NCI-H82 treated with DMSO at 0.1 percent for 48 hours (cell line): ENCODE results near the gene EEF1A2.

ENCODE experiments used
- DNase-seq: peaks from one replicate; lab custom pipeline; 2025; ENCODE audit not compliant: unreplicated experiment; lab: John Stamatoyannopoulos, UW

EEF1A2 gene

DNA sequence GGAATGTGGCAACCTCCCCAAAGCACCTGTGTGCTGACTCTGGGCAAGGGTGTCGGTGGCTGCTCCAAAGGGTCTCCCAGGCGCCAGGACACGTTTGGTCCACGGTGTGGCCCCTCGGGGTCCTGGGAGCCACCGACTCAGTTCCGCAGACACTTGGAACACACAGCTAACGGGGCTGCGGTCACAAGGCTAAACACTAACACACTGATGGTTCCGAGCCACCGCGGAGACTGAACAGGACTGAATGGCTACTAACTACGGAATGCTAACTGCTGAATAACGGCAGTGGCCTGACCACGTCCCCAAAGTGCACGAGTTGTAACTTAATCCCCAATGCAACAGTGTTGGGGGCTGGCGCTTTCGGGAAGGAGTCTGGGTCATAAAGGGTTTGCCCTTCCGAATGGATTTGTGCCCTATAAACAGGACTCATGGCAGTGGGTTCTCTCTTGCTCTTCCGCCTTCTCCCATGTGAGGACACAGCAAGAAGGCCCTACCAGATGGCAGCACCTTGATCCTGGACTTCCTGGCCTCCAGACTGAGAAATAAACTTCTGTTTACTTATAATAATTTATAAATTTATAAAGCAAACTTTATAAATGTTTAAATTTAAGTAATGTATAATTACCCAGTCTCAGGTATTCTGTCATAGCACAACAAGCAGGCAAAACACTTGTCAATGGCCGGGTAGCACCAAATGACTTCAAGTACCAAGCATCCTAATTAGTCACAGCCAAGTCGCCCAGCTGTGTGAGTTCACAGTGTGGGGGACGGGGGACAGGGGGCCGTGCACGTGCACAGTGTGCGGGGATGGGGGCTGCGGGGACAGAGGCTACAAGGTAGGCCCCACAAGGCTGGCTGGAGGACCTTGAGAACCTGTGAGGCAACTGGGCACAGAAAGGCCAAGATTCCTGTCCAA lies 2.3 kb upstream of the EEF1A2 start:
- no peak for DNase-seq

DNA sequence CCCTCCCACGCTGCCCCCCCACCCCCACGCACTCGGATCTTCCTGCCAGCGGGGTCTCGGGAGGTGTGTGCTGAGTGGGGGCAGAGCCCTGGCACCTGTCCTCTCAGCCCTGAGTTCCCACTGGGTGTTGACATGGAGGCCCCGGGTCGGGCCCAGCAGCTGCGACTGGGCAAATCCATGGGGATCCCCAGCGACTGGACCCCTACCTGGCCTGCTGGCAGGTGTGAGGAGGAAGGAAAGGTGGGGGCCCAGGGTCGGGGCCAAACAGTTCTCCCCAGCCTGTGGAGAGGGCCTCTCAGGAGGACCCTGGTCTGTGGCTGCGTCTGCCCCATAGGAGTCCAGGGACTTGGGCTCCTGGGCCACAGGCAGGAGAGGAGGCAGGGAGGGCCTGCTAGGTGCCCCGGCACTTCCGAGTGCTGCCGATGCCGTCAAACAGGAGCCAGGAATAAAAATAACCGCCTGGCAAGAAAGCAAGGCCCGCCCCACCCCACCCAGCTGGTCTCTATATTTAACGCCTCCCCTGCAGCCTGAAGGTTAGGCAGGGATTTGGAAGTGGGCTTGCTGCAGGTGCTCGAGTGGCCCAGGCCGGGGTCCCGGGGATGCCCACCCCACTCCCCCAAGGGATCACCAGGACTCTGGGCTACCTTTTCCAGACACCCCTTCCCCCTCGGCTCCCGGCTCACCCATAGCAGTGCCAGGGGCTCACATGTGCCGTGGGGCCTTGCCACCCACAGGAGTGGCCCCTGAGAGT lies 1.4 kb upstream of the EEF1A2 start:
- no peak for DNase-seq

DNA sequence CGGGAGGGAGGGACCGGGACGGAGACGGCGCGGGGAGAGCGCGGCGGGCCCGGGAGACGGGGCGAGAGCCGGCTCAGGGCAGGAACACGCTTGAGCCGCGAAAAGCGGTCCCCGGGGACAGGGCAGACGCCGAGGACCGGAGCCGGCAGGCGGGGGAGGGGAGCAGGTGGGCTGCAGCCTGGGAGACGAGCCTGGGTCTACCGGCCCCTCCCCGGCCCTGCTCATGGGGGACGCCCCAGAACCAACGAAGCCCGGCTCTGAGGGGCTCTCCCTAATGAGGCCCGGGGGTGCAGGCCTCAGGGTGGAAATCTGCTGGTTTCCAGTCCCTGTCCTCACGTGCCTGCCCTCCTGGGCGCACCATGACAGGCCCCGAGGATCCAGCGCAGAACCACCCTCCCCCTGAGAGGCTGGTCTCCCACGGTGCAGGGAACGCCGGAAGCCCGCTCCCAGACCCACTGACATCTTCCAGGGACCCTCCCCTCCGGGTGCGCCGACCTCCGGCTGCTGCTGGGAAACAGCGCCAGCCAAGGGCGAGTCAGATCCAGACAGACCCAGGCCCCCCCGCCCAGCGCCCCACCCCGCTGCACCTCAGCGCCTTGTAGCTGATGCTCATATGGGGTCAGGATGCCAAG lies 571 bp upstream of the EEF1A2 start:
- no peak for DNase-seq

DNA sequence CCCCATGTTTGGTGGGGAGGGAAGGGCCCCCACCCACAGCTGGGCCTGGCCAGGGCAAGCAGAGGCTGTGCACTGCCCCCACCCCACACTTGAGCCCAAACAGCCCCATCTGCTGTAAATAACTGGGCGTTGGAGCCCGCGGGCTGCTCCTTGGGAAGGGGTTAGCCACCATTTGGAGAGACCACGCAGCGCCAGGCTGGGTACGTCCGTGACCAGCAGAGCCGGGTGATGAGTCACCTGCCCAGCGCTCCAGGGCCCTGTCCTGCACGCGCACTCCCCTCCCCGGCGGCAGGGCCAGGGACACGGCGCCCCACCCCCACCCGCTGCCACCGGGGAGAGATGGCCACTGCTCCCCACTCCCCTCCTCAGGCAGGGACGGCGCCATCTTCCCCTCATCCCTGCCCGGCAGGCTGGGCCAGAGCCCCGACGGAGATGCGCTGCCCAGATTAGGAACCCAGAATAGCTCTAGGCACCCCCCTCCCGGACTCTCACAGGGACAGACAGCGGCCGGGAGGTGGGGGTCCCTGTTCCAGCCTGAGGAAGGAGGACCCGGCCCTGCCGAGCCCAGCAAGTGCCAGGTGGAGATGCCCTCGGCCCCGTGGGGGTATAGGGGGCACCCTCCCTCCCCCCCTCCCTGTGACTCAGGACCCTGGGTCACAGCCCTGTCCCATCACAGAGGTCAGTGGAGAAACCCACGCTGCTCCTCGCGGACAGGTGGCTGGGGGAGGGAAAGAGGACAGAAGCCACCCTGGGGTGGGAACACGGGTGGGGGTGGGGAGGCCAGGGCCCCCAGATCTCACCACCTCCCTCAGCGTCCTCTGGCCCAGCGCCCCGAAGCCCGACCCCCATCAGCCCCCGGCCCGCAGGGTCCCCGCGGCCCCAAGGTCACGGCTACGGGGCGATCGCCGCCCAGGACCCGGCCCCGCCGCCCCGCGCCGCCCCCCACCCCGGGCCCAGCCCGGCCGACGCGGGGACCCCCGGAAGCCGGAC lies 642 bp downstream of the EEF1A2 start:
- DNase-seq = no peak

DNA sequence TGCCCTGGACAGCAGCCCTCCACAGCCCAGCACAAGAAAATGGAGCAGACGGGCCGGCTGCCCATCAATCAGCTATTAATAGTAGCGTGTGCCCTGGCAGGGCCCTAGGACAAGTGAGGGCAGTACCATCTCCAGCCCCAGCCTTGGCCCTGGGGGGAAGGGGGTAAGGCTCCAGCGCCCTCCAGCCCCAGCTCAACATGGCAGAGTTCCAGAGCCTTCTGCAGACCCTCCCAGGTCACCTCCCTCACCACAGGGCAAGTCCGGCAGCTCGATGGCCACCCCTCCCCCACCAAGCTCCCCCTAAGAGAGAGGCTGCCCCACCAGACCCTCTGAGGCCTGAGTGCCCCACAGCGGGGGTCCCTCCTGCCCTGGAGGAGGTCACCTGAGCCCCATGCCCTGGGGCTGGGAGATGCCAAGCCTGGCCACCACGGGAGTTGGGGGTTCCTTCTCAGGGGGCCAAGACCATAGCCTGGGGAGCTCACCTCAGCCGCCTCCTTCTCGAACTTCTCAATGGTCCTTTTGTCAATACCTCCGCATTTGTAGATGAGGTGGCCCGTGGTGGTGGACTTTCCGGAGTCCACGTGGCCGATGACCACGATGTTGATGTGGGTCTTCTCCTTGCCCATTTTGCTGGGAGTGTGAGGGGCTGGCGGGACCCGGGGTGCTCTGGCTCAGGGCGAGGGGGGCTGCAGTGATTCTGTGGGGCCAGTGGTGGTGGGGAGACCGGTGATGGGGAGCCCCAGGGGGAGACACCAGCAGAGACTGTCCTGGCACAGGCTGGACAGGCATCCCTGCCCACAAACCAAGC lies 1.5 kb downstream of the EEF1A2 start:
- no peak for DNase-seq

DNA sequence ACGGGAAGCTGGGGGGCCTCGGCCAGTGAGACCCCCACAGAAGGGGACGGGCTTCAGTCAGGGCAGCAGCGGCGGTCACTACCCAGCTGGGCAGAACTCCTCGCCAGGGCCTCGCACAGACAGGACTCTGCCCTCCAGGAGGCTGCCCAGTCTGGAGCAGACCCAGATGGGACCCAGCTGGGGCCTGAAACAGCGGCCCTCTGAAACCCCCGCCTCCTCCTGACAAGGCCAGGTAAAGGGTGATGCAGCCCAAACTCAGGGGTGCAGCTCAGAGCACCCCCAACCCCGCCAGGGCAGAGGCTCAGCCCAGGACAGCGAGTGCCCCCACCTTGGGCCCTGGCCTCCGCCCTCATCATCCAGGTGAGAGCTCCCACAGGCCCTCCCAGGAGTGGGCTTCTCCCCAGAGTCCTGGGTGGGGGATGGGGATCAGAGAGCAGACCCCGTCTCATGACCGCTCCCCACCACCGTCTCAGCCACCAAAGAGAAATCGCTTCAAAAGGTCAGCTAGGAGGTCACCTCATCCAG lies 2.2 kb downstream of the EEF1A2 start:
- DNase-seq = no peak

DNA sequence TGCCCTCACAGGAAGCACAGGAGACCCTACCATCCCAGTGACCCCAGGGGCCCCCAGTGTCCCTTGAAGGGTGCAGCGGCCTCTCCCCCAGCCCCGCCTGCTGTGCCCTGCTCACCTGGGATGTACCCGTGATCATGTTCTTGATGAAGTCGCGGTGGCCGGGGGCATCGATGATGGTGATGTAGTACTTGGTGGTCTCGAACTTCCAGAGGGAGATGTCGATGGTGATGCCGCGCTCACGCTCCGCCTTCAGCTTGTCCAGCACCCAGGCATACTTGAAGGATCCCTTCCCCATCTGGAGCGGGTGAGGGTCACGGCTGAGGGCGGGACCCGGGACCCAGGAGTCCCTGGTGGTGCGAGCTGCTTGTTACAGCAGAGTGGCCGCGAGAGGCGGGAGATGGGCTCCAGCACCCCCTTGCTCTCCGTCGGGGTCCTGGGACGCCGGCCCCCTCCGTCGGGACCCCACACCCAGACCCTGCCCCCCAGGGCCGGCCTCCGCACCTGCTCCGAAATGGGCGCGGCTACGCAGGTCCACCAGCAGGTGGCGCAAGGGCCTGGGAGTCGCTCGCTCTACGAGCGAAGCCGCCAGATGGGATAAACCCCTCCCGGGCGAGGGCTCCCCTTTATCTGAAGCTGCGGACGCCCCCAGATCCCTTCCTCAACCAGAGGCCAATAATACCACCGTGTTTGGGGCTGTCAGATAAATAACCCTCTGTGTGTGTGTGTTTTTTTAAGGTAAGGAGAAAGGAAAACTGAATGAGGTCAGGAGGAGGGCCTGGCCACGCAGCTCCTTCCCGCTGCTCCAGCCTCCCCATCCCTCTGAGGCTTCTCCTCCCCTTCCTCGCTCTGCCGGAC lies 2.9 kb downstream of the EEF1A2 start:
- DNase-seq = no peak

DNA sequence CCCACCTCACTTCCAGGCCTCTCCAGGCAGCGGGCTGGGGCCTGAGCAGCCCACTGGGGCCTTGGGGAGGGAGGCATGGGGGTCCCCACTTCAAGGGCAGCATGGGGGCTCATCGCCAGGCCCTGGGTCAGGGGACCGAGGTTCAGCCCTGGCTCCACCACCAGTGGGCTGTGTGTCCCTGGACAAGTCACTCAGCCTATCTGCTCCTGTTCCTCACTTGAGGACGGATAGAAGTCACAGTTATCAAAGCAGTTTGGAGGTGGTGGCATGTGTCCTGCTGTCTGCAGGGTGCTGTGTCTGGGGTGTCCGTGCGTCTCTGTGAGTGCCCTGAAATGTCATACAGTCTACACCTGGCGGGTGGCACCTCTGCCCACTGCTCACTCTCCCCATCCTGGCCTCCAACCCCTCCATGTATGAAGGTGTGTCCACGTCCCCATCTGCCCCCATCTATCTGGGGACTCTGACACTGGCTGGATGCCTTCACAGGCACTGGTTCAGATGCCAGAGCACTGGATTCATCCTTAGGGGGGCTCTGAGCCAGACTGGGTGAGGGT lies 3.6 kb downstream of the EEF1A2 start:
- DNase-seq = no peak

DNA sequence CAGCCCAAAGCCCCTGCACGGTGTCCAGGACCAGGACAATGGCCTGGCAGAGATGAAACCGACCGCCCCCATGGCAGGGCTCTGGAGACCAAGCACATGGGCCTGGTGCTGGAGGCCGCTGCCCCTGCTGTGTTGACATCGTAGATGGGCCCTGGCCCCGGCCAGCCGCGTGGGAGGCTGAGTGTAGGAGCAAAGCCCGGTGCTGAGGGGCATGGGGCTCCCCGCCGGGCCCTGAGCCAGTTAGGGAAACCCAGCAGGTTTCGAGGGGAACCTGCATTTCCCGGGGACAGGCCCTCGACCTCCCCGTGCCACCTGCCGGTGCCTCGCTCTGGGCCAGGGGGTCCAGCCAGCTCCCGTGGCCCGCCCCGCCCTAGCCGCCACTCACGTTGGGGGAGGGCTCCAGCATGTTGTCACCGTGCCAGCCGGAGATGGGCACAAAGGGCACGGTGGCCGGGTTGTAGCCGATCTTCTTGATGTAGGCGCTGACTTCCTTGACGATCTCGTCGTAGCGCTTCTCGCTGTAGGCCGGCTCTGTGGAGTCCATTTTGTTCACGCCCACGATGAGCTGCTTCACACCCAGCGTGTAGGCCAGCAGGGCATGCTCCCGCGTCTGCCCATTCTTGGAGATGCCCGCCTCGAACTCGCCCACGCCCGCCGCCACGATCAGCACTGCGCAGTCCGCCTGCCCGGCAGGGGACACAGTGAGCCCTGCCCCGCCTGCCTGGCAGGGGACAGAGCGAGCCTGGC lies 4.3 kb downstream of the EEF1A2 start:
- DNase-seq = no peak

DNA sequence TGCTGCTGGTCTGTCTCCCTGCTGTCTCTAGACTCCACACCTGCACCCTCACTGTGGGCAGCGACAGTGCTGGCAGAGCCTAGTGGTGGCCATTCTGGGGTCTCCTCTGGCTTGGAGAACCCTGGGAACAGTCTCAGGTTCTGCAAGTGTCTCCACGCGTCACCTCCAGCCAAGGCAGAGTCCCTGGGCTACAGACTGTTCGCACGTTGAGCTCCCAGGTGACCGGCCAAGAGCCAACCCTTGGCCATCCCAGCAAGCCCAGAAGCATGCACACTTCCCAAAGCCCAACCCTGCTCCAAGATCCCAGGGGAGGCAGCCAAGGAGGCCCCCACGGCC lies 4.8 kb downstream of the EEF1A2 start:
- no peak for DNase-seq

DNA sequence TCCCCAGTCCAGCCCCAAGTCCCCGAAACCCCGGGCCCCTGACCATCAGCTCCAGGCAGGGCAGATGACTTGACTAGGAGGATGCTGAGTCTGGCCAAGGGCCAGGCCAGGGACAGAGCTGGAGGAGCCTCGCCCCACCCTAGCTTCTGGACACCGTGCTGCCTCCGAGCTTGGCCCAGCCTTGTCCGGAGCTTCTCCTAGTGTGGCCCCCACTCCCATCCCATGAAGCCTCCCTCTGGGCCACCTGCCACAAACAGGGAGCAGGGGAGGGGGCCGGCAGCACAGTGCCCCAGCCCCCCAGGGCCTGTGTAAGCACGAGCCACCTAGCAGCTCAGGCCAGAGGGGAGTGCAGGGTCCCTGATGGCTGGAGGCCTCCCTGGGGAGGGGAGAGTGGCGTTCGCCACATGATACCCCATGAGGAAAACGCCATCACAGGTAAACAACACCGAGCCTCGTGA lies 5.3 kb downstream of the EEF1A2 start:
- DNase-seq = no peak

DNA sequence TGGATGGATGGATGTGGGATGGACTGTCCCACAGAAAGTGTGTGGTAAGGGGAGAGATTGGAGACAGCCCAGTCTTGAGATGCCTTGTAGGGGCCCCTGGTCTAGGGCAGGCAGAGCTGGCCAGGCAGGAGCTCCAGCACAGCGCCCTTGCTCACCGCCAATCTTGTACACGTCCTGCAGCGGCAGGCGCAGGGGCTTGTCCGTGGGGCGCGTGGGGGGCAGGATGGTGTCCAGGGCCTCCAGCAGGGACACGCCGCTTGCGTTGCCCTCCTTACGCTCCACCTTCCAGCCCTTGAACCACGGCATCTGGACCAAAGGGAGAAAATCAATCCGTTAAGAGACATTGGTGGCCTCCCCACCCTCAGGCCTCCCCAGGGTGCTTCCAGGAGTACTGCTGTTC lies 5.9 kb downstream of the EEF1A2 start:
- DNase-seq = no peak

DNA sequence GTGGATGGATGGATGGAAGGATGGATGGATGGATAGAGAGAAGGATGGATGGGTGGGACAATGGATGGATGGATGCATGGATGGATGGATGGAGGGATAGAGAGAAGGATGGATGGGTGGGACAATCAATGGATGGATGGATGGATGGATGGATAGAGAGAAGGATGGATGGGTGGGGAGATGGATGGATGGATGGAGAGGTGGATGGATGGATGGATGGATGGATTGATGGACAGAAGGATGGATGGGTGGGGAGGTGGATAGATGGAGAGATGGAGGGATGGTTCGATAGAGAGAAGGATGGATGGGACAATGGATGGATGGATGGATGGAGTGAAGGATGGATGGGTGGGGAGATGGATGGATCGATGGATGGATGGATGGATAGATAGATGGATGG lies 6.4 kb downstream of the EEF1A2 start:
- no peak for DNase-seq

DNA sequence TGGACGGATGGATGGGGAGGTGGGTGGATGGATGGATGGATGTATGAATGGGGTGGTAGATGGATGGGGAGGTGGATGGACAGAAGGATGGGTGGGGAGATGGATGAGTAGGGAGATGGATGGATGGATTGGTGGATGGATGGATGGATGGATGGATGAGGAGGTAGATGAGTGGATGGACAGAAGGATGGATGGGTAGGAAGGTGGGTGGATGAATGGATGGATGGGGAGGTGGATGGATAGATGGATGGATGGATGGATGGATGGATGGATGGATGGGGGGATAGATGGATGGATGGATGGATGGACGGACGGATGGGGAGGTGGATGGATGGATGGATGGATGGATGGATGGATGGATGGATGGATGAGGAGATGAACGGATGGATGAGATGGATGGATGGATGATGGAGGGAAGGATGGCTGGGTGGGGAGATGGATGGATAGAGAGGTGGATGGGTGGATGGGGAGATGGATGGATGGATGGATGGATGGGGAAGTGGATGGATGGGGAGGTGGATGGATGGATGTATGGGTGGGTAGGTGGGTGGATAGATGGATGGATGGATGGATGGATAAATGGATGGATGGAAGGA lies 7.2 kb downstream of the EEF1A2 start:
- no peak for DNase-seq

DNA sequence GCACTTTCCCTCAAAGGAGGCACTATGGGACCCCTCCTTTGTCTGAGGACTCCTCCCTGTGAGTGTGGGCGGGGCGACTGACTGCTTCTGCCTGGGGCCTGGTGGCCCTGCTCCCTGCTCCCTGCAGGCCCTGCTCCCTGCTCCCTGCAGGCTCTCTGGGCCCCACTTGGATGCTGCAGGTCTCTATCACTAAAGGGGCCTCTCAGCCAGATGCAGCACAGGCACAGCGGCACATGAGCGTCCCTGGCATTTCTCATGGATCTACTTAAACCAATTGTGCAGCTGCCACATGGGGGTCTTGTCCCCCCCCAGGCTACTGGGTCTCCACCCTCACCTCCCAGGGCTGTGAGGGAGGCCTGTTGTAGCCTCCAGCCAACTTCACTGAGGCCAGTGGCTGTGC lies 7.8 kb downstream of the EEF1A2 start:
- DNase-seq = no peak

DNA sequence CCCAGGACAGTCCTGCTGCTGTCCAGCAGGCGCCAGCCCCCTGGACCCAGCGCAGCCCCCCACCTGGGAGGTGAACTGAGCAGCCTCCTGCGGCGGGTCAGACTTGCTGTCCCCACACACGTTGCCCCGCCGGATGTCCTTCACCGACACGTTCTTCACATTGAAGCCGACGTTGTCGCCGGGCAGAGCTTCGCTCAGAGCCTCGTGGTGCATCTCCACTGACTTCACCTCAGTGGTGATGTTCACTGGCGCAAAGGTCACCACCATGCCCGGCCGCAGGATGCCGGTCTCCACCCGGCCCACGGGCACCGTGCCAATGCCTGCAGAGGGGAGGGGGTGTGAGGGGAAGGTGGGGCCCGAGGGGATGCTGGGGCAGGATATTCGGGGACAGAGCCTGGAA lies 8.5 kb downstream of the EEF1A2 start:
- DNase-seq = no peak
